Activated CD4-positive, alpha-beta T cell treated with anti-CD3 and anti-CD28 coated beads for 36 hours (primary cell): Measurements from ENCODE around the gene ALK. TPM values are rescaled to one million over a fixed set of nuclear protein-coding genes. Genes with fewer than 3 reads are reported as not detected.
"Not testable (repeated sequence)": the region's sequence is repeated elsewhere in the genome, so short reads cannot be mapped to it uniquely, and the experiment has no call there.

Experiments
- ATAC-seq: fragments of 200-7000 bp; cut with Tn5 transposase; one replicate; pipeline ENCODE4 v1.10.0; 2021; ENCODE audit warnings: mild to moderate bottlenecking, moderate library complexity
- CTCF ChIA-PET: fragments of 350-600 bp; sonication (Branson Sonifier 250); formaldehyde crosslinking; loops from one replicate; lab custom pipeline; 2021; ENCODE audit warnings: antibody characterized with exemption; lab: Charles Lee
- POLR2A ChIA-PET: fragments of 350-600 bp; sonication (Branson Sonifier 250); formaldehyde crosslinking; loops from one replicate; lab custom pipeline; 2021; ENCODE audit warnings: antibody characterized with exemption, inconsistent platforms; lab: Charles Lee
- DNase-seq: peaks from one replicate; pipeline ENCODE4 v3.0.0-alpha.2; 2020
- H3K27ac Mint-ChIP-seq: one replicate; pipeline ENCODE4 v1.8.0; 2021; ENCODE audit warnings: mixed read lengths
- H3K27me3 Mint-ChIP-seq: one replicate; pipeline ENCODE4 v1.8.0; 2021; ENCODE audit warnings: mixed read lengths
- H3K36me3 Mint-ChIP-seq: one replicate; pipeline ENCODE4 v1.8.0; 2021; ENCODE audit warnings: low read depth, mixed read lengths
- H3K4me1 Mint-ChIP-seq: one replicate; pipeline ENCODE4 v1.8.0; 2021; ENCODE audit warnings: mixed read lengths
- H3K4me3 Mint-ChIP-seq: one replicate; pipeline ENCODE4 v1.8.0; 2021; ENCODE audit warnings: mild to moderate bottlenecking, moderate library complexity, mixed read lengths
- H3K9me3 Mint-ChIP-seq: one replicate; pipeline ENCODE4 v1.8.0; 2021; ENCODE audit warnings: low read depth, mixed read lengths
- intact Hi-C, 2 experiments: fragments of 100-400 bp; cut with DNase I in 1 of 2; cut with micrococcal nuclease in 1 of 2; formaldehyde crosslinking; loops; one replicate each; pipeline versions ENCODE4 v1.14.2 to v1.15.1; 2022 to 2024; cut with DNase I, micrococcal nuclease
- total RNA-seq, 2 experiments: library from RNA; stranded (reverse); gene quantifications; one replicate each; pipeline ENCODE4 v1.2.3, GENCODE V29; 2021

The ALK gene
- total RNA-seq, 2 experiments from 2014 or later: not detected

DNA sequence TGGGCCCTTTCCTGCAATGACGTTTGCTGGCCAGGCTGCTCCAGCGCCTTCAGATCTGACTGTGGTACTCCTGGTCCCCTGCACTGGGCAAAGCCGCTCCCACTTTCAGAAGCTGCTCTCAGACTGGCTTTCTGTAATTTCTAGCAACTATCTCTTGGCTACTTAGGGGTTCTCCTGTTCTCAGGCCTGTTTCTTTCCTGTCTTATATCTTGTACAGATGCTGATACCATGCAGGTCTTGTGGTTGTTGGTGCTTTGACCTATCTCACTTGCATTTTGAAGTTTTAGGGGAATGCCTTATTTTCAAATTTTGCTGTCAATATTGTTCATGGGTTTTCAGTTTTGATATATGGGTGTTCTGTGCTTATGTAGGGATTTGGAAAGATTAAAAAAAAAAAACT, 660.4 kb downstream of the ALK start:
- no peak overlapping the region for H3K27ac Mint-ChIP-seq
- no peaks in the 10 kb centered on the region for H3K9me3 Mint-ChIP-seq
- H3K36me3 Mint-ChIP-seq: no peaks in the 10 kb centered on the region
- H3K4me1 Mint-ChIP-seq: no peaks in the 10 kb centered on the region
- no peak overlapping the region for H3K4me3 Mint-ChIP-seq
- ATAC-seq (no peak), DNase-seq (no peak)
- peaks cover 20% of the 10 kb centered on the region for H3K27me3 Mint-ChIP-seq
- intact Hi-C loops: no loop called here
- ChIA-PET POLR2A (no interaction called here), CTCF (no interaction called here)

GRCh38 chr2:29260142-29260772, 661.1 kb downstream of the ALK start:
- ChIA-PET CTCF (no interaction called here), POLR2A (no interaction called here)
- Mint-ChIP-seq H3K27ac (no peak overlapping the region), H3K4me1 (no peaks in the 10 kb centered on the region), H3K27me3 (peaks cover 23% of the 10 kb centered on the region), H3K9me3 (no peaks in the 10 kb centered on the region), H3K4me3 (no peak overlapping the region), H3K36me3 (no peaks in the 10 kb centered on the region)
- intact Hi-C loops: no loop called here
- ATAC-seq: no peak
- DNase-seq: no peak

DNA sequence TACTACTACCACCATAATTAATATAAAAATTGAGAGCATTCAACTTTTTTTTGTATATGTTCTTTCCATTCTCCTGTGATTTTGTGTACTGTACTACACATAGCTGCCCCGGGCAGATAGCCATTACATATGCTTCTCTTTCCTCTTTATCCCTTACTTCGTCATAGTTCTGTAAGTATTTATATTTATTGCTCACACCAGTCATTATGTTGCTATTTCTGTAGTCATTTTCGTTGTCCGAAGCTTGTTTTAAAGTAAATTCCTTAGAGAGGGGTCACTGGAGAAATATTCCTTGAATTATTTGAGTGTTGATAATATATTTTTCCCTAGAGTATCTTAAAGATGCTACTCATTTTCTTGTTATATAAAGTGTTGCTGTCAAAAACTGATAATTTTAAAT, 662.2 kb downstream of the ALK start:
- Mint-ChIP-seq H3K4me3 (no peak overlapping the region), H3K4me1 (no peaks in the 10 kb centered on the region), H3K27ac (no peak overlapping the region), H3K36me3 (no peaks in the 10 kb centered on the region), H3K27me3 (peaks cover 23% of the 10 kb centered on the region), H3K9me3 (no peaks in the 10 kb centered on the region)
- intact Hi-C loops: no loop called here
- ChIA-PET POLR2A (no interaction called here), CTCF (interaction anchor here (1.2 kb wide), 1 partner anchor 9 kb away, joined by 3 read pairs; no protein-coding TSS in a partner anchor)
- DNase-seq (no peak), ATAC-seq (no peak)

DNA sequence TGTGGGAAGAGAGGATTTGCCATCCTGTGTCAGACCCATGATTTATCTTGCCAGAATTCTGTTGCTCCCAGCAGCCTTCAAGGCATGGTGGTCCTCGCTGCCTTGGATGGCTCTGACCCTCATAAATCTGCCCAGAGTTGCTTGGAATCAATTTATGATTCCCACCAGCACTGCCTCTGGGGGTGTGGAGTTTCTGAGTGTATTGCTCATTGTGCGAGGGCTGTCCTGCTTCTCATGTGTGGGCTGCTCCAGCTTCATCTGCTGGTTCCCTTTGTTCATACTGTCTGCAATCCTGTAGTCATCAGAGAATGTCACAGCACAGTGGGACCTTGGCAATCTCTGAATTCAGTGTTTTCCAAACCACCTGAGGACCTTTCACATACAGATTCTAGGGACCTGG, 666.4 kb downstream of the ALK start:
- ChIA-PET POLR2A (no interaction called here), CTCF (no interaction called here)
- H3K27ac Mint-ChIP-seq: no peak overlapping the region
- intact Hi-C loops: no loop called here
- no peaks in the 10 kb centered on the region for H3K9me3 Mint-ChIP-seq
- no peak for ATAC-seq
- H3K4me1 Mint-ChIP-seq: no peaks in the 10 kb centered on the region
- DNase-seq: no peak
- peaks cover 9% of the 10 kb centered on the region for H3K27me3 Mint-ChIP-seq
- H3K4me3 Mint-ChIP-seq: no peak overlapping the region
- no peaks in the 10 kb centered on the region for H3K36me3 Mint-ChIP-seq

DNA sequence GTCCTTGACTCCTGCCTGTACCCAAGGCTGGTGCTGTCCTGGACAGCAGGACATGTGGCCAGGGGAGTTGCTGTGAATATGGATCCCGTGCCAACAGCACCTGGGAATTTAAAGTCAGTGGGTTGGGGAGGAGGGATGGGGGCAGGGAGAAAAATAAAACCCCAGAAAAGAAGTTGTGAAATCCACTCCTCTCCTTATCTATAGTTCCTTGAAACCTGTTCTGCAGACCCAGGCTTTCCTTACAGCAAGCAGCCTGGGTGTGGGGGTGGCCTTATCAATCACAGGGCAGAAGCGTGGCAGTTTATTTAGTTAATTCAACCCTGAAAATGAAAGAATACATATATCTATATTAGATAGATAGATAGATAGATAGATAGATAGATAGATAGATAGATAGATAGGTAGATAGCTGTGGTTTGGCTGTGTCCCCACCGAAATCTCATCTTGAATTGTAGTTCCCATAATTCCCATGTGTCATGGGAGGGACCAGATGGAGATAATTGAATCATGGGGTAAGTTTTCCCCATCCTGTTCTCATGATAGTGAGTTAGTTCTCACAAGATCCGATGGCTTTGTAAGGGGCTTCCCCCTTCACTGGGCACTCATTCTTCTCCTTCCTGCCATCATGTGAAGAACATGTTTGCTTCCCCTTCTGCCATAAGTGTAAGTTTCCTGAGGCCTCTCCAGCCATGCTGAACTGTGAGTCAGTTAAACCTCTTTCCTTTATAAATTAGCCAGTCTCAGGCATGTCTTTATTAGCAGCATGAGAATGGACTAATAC, 667.7 kb downstream of the ALK start:
- CTCF ChIA-PET: interaction anchor here (0.8 to 1.2 kb wide), 2 partner anchors 56 to 276 kb away, joined by 3 to 4 read pairs; no protein-coding TSS in a partner anchor

GRCh38 chr2:29253026-29253425, 668.4 kb downstream of the ALK start:
- ATAC-seq: no peak
- POLR2A ChIA-PET: no interaction called here
- H3K4me1 Mint-ChIP-seq: no peaks in the 10 kb centered on the region
- DNase-seq: no peak
- no peak overlapping the region for H3K4me3 Mint-ChIP-seq
- no peak overlapping the region for H3K27ac Mint-ChIP-seq
- CTCF ChIA-PET: interaction anchor here (0.8 to 1.2 kb wide), 2 partner anchors 57 to 275 kb away, joined by 3 to 4 read pairs; no protein-coding TSS in a partner anchor
- H3K9me3 Mint-ChIP-seq: no peaks in the 10 kb centered on the region
- peaks cover 5% of the 10 kb centered on the region for H3K27me3 Mint-ChIP-seq
- intact Hi-C loops: no loop called here
- no peaks in the 10 kb centered on the region for H3K36me3 Mint-ChIP-seq

More for the DNA sequence above, 667.7 kb downstream of the ALK start:
- POLR2A ChIA-PET, H3K9me3 Mint-ChIP-seq, H3K4me1 Mint-ChIP-seq, DNase-seq, ATAC-seq, H3K27ac Mint-ChIP-seq, H3K27me3 Mint-ChIP-seq, intact Hi-C loops, H3K4me3 Mint-ChIP-seq, H3K36me3 Mint-ChIP-seq: not testable (repeated sequence)

- no peak for ATAC-seq
- CTCF ChIA-PET: interaction anchor here (0.6 to 0.9 kb wide), 2 partner anchors 57 to 658 kb away, joined by 3 to 4 read pairs; no protein-coding TSS in a partner anchor
- H3K9me3 Mint-ChIP-seq: no peaks in the 10 kb centered on the region
- H3K27ac Mint-ChIP-seq: no peak overlapping the region
- no peak overlapping the region for H3K4me3 Mint-ChIP-seq
- H3K4me1 Mint-ChIP-seq: no peaks in the 10 kb centered on the region
- H3K36me3 Mint-ChIP-seq: no peaks in the 10 kb centered on the region
- H3K27me3 Mint-ChIP-seq: peaks cover 5% of the 10 kb centered on the region
- intact Hi-C loops: no loop called here
- no peak for DNase-seq
- POLR2A ChIA-PET: no interaction called here
Observed at GRCh38 chr2:29251406-29251805, 670.0 kb downstream of the ALK start.

- POLR2A ChIA-PET: no interaction called here
- no peak for ATAC-seq
- peaks cover 5% of the 10 kb centered on the region for H3K27me3 Mint-ChIP-seq
- no peak overlapping the region for H3K4me3 Mint-ChIP-seq
- no peaks in the 10 kb centered on the region for H3K9me3 Mint-ChIP-seq
- intact Hi-C loops: no loop called here
- H3K36me3 Mint-ChIP-seq: no peaks in the 10 kb centered on the region
- no peak for DNase-seq
- H3K27ac Mint-ChIP-seq: no peak overlapping the region
- CTCF ChIA-PET: interaction anchor here (0.9 kb wide), 1 partner anchor 8 kb away, joined by 3 read pairs; no protein-coding TSS in a partner anchor
- H3K4me1 Mint-ChIP-seq: no peaks in the 10 kb centered on the region
Observed at GRCh38 chr2:29250977-29251376, 670.4 kb downstream of the ALK start.

GRCh38 chr2:29249666-29250253, 671.6 kb downstream of the ALK start:
- POLR2A ChIA-PET: no interaction called here
- no peak for ATAC-seq
- Mint-ChIP-seq H3K27me3 (peaks cover 2% of the 10 kb centered on the region), H3K9me3 (no peaks in the 10 kb centered on the region), H3K4me1 (no peaks in the 10 kb centered on the region), H3K4me3 (no peak overlapping the region), H3K36me3 (no peaks in the 10 kb centered on the region), H3K27ac (no peak overlapping the region)
- no peak for DNase-seq
- CTCF ChIA-PET: interaction anchor here (0.9 kb wide), 1 partner anchor 9 kb away, joined by 3 read pairs; no protein-coding TSS in a partner anchor
- intact Hi-C loops: no loop called here

DNA sequence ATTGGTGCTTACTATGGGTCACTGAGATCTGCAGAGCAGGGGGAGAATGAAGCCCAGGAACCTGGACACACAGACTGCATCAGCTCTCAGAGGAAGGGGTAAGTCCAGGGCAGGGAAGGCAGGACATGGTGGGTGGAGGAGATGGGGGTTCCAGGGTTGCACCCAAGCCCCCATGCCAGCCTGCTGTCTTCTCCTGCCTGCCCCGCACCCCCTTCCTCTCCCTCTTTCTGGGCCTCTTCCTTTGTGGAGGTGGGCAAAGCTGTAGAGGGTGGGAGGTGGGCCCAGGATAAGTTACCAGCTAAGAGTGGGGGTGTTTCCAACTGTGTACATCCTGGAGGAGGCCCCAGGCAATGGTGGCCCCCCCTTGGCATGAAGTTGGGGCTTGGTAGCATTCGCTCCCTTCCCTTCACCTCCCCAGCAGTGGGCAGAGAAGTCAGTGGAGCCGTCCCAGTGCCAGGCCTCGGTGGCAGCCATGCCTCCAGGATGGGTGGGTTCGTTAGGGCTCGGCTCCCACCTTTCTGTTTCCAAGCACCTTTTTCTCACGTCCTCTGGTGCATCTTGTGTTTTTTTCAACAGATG, 674.0 kb downstream of the ALK start:
- no peaks in the 10 kb centered on the region for H3K36me3 Mint-ChIP-seq
- CTCF ChIA-PET: no interaction called here
- no peak for DNase-seq
- POLR2A ChIA-PET: no interaction called here
- no peaks in the 10 kb centered on the region for H3K4me1 Mint-ChIP-seq
- no peaks in the 10 kb centered on the region for H3K27me3 Mint-ChIP-seq
- no peak overlapping the region for H3K4me3 Mint-ChIP-seq
- no peak for ATAC-seq
- H3K9me3 Mint-ChIP-seq: no peaks in the 10 kb centered on the region
- H3K27ac Mint-ChIP-seq: no peak overlapping the region
- intact Hi-C loops: no loop called here

- DNase-seq: no peak
Observed at GRCh38 chr2:29246383-29247300, 674.7 kb downstream of the ALK start.

More at GRCh38 chr2:29246383-29247300, 674.7 kb downstream of the ALK start:
- ChIA-PET CTCF (no interaction called here), POLR2A (no interaction called here)
- Mint-ChIP-seq H3K4me3 (no peak overlapping the region), H3K36me3 (no peaks in the 10 kb centered on the region), H3K27me3 (no peaks in the 10 kb centered on the region), H3K4me1 (no peaks in the 10 kb centered on the region), H3K27ac (no peak overlapping the region), H3K9me3 (no peaks in the 10 kb centered on the region)
- ATAC-seq: no peak
- intact Hi-C loops: no loop called here
